ENCODE results near the gene KRT4. TPM values are rescaled to one million over a fixed set of nuclear protein-coding genes. Genes with fewer than 3 reads are reported as not detected.

KRT4 gene
- total and polyA plus RNA-seq, 2 donors (not counting 3 experiments of a cell fraction or from before 2014, with no cell fraction given): not detected

- FAIRE-seq: no peak
- no peak overlapping the region for H3K27ac ChIP-seq (ENCODE audit: insufficient read depth, low read depth, low read length)
- no peaks in the 10 kb centered on the region for H4K20me1 ChIP-seq (replicated peaks; ENCODE audit: control insufficient read depth, extremely low read depth, insufficient read depth, low read length)
- no peaks in the 10 kb centered on the region for H3K36me3 ChIP-seq (ENCODE audit: control insufficient read depth in 2 of 2, extremely low read depth in 1 of 2, insufficient read depth in 2 of 2, low read length in 2 of 2)
- no peak overlapping the region for H2AFZ ChIP-seq (ENCODE audit: low read depth, low read length)
- DNase-seq (ENCODE audit: low read depth, low spot score): no peak
- H3K27me3 ChIP-seq (ENCODE audit: control insufficient read depth in 2 of 2, insufficient read depth in 2 of 2, low read length in 2 of 2): peaks cover 0 to 7% of the 10 kb centered on the region in 2 experiments
- no peaks in the 10 kb centered on the region for H3K4me1 ChIP-seq (ENCODE audit: control insufficient read depth, extremely low read depth, insufficient read depth, low read length)
- POLR2A ChIA-PET: no interaction called here
- CTCF ChIA-PET: interaction anchor here (1.2 kb wide), 1 partner anchor 109 kb away, joined by 3 read pairs; no protein-coding TSS in a partner anchor
- intact Hi-C loops (cut with micrococcal nuclease) (no loop called here), dilution Hi-C loops (cut with MboI; ENCODE audit: extremely low pct_ligation_motif_present, low sequenced_read_pairs) (no loop called here)
- no peaks in the 10 kb centered on the region for H3K79me2 ChIP-seq (ENCODE audit: control insufficient read depth, insufficient read depth, low read length)
- no peak overlapping the region for H3K4me3 ChIP-seq (replicated peaks in 1 of 3; ENCODE audit: insufficient read depth in 1 of 3, low read depth in 1 of 3, low read length in 3 of 3)
- H3K9me3 ChIP-seq (replicated peaks; ENCODE audit: control insufficient read depth, insufficient read depth, low read length): no peaks in the 10 kb centered on the region
- H3K4me2 ChIP-seq (ENCODE audit: insufficient read depth, low read length): no peak overlapping the region
- no peaks in the 10 kb centered on the region for H3K9me1 ChIP-seq (replicated peaks; ENCODE audit: control insufficient read depth, extremely low read depth, insufficient read depth, low read length)
- no peak for TF ChIP-seq EZH2 (IDR thresholded peaks at IDR 0.05; ENCODE audit: borderline replicate concordance, low read depth, low read length, severe bottlenecking)
- H3K9ac ChIP-seq (replicated peaks; ENCODE audit: extremely low read depth, insufficient read depth, low read length): no peak overlapping the region
- no TSS peak for BruUV-seq (replicated peaks)
These were observed 42.4 kb downstream of the KRT4 start for GRCh38 chr12:52771505-52771904.

GRCh38 chr12:52771088-52771487 lies 42.8 kb downstream of the KRT4 start:
- POLR2A ChIA-PET: no interaction called here
- no peak overlapping the region for H3K4me2 ChIP-seq (ENCODE audit: insufficient read depth, low read length)
- H2AFZ ChIP-seq (ENCODE audit: low read depth, low read length): no peak overlapping the region
- no peaks in the 10 kb centered on the region for H3K79me2 ChIP-seq (ENCODE audit: control insufficient read depth, insufficient read depth, low read length)
- H3K4me1 ChIP-seq (ENCODE audit: control insufficient read depth, extremely low read depth, insufficient read depth, low read length): no peaks in the 10 kb centered on the region
- H3K27ac ChIP-seq (ENCODE audit: insufficient read depth, low read depth, low read length): no peak overlapping the region
- intact Hi-C loops (cut with micrococcal nuclease) (no loop called here), dilution Hi-C loops (cut with MboI; ENCODE audit: extremely low pct_ligation_motif_present, low sequenced_read_pairs) (no loop called here)
- no peaks in the 10 kb centered on the region for H4K20me1 ChIP-seq (replicated peaks; ENCODE audit: control insufficient read depth, extremely low read depth, insufficient read depth, low read length)
- no peak overlapping the region for H3K9ac ChIP-seq (replicated peaks; ENCODE audit: extremely low read depth, insufficient read depth, low read length)
- no peak for FAIRE-seq
- CTCF ChIA-PET: interaction anchor here (1.2 kb wide), 1 partner anchor 109 kb away, joined by 3 read pairs; no protein-coding TSS in a partner anchor
- H3K4me3 ChIP-seq (replicated peaks in 1 of 3; ENCODE audit: insufficient read depth in 1 of 3, low read depth in 1 of 3, low read length in 3 of 3): no peak overlapping the region
- H3K9me1 ChIP-seq (replicated peaks; ENCODE audit: control insufficient read depth, extremely low read depth, insufficient read depth, low read length): no peaks in the 10 kb centered on the region
- peaks cover 0 to 7% of the 10 kb centered on the region in 2 experiments for H3K27me3 ChIP-seq (ENCODE audit: control insufficient read depth in 2 of 2, insufficient read depth in 2 of 2, low read length in 2 of 2)
- no peak for DNase-seq (ENCODE audit: low read depth, low spot score)
- no TSS peak for BruUV-seq (replicated peaks)
- TF ChIP-seq POLR2A (IDR thresholded peaks at IDR 0.05; ENCODE audit: low read depth, low read length): no peak
- no peak for TF ChIP-seq FOS (IDR thresholded peaks at IDR 0.05; ENCODE audit: borderline replicate concordance, insufficient read depth, low read length)
- TF ChIP-seq GATA2 (IDR thresholded peaks at IDR 0.05; ENCODE audit: insufficient read depth, insufficient read length, low read depth, low read length): no peak
- TF ChIP-seq MYC (IDR thresholded peaks at IDR 0.05; ENCODE audit: low read depth, low read length): no peak
- TF ChIP-seq JUN (IDR thresholded peaks at IDR 0.05; ENCODE audit: borderline replicate concordance, insufficient read depth, insufficient read length, low read depth): no peak
- TF ChIP-seq POLR2AphosphoS5 (IDR thresholded peaks at IDR 0.05; ENCODE audit: insufficient read depth, low read depth, low read length): no peak
- no peak for TF ChIP-seq EZH2 (IDR thresholded peaks at IDR 0.05; ENCODE audit: borderline replicate concordance, low read depth, low read length, severe bottlenecking)
- TF ChIP-seq CTCF (IDR thresholded peaks at IDR 0.05; ENCODE audit: extremely low read depth in 1 of 2, insufficient read depth in 1 of 2, low read depth in 1 of 2, low read length in 2 of 2): no peak
- no peak for TF ChIP-seq MAX (IDR thresholded peaks at IDR 0.05; ENCODE audit: insufficient read depth, insufficient read length)
- H3K36me3 ChIP-seq (ENCODE audit: control insufficient read depth in 2 of 2, extremely low read depth in 1 of 2, insufficient read depth in 2 of 2, low read length in 2 of 2): no peaks in the 10 kb centered on the region
- H3K9me3 ChIP-seq (replicated peaks; ENCODE audit: control insufficient read depth, insufficient read depth, low read length): no peaks in the 10 kb centered on the region
